Measurements from ENCODE around the gene CCL14.

- TF ChIP-seq MAX (IDR thresholded peaks at IDR 0.05; ENCODE audit: low read depth, low read length) (no peak), CTCF (IDR thresholded peaks at IDR 0.05; ENCODE audit: low read depth, low read length) (no peak)
These were observed 17.9 kb downstream of the CCL14 start for GRCh38 chr17:35968520-35969054.

All from NB4 (cell line).